Activated CD4-positive, alpha-beta T cell treated with anti-CD3 and anti-CD28 coated beads for 48 hours (primary cell): ENCODE measurements around the gene RBM19.
A peak's percentile ranks its signal among the peaks of the same experiment; 100 is the strongest.
"Not testable (repeated sequence)": the region's sequence is repeated elsewhere in the genome, so short reads cannot be mapped to it uniquely, and the experiment has no call there.

Experiments
- DNase-seq: peaks from one replicate; pipeline ENCODE4 v3.0.0-alpha.2; 2020

RBM19 gene

DNA sequence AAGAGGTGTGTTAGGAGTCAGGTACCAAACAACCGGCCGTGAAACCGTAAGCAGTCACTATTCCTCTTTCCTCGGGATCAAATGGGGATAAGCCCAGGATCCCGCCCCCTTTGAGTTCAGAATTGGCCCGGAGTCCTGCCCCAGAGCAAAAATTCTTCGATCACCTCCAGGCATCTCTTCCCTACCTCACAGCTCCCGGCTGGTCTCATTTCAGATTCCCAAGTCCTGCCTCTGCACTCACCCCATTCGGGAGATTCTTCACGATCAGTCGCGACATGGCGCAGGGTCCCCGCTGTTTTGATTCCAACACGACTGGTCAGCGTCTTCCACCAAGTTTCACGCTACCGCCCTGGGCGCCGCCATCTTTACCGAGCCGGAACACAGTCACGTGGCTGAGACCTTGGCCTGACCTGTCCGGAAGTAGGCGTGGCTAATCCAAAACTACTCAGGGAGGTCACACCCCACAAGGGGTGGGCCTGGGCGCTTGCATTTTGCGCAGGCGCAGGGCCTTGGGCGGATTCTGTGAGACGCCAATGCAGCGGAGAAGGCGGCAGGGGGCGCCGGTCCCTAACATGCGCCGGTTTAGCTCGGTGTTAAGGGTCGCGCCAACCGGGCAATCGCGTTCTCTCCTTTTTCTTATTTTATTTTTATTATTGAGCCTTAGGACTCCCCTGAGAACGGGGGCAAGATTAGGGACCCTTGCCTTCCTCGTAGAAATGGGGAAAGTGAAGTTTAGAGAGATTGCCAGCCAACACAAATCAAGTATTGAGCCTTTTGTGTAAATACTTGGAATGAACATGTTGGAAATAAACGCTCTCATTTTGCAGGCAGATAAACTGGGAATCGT is at the start of gene RBM19:
Gene RBM19 (minus strand): TSS at position 375 of the 847 bp plus-strand sequence. CDS start 98 bp downstream, at position 277.
- peak; percentile 98 for DNase-seq

DNA sequence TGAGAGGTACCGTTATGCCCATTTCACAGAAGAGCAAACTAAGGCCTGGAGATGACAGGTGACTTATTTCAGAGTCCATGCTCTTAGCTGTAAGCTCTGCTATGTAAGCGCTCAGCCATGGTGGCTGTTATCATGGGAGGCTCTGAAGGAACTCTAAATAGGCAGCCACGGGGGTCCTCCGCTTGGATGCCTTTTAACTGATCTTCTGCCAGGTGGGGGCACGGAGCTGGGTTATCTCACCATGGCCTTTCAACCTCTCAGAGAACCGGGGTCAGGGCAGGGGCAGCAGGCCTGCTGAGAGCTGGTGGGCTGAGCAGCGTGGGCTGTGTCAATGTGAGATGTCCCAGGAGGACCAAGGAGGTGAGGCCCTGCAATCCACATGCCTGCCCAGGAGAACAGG is 49.7 kb upstream of the RBM19 start:
- no peak for DNase-seq

DNA sequence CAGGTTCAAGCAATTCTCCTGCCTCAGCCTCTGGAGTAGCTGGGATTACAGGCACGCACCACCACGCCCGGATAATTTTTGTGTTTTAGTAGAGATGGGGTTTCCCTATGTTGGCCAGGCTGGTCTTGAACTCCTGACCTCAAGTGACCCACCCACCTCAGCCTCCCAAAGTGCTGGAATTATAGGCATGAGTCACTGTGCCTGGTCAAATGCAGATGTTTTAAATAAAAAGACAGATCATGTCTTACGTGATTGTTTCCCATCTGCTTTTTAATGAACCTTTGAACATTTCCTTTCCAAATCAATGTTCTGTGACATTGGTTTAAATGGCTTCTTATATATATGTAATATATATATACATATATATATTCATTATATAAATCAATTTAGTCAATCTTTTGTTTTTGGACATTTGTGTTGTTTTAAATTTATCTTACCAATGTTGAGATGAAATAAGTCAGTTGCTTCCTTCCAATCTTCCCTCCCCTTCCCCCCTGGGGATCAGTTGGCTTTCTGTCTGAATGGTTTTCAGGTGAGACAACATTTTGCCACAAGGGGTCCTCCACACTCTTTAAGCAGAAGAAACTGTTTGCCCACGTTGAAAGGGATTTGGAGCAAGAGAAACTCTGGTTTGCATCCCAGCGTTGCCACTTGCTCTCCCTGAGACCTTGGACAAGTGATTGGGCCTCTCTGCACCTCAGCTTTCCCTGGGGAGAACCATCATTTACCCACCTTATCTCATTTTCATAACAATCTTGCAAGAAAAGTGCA is 47.6 kb upstream of the RBM19 start:
- peak; percentile 2 for DNase-seq

- no peak for DNase-seq
These were observed 46.8 kb upstream of the RBM19 start for GRCh38 chr12:114012744-114013431.

- DNase-seq: no peak
These were observed 45.6 kb upstream of the RBM19 start for GRCh38 chr12:114011711-114012110.

DNA sequence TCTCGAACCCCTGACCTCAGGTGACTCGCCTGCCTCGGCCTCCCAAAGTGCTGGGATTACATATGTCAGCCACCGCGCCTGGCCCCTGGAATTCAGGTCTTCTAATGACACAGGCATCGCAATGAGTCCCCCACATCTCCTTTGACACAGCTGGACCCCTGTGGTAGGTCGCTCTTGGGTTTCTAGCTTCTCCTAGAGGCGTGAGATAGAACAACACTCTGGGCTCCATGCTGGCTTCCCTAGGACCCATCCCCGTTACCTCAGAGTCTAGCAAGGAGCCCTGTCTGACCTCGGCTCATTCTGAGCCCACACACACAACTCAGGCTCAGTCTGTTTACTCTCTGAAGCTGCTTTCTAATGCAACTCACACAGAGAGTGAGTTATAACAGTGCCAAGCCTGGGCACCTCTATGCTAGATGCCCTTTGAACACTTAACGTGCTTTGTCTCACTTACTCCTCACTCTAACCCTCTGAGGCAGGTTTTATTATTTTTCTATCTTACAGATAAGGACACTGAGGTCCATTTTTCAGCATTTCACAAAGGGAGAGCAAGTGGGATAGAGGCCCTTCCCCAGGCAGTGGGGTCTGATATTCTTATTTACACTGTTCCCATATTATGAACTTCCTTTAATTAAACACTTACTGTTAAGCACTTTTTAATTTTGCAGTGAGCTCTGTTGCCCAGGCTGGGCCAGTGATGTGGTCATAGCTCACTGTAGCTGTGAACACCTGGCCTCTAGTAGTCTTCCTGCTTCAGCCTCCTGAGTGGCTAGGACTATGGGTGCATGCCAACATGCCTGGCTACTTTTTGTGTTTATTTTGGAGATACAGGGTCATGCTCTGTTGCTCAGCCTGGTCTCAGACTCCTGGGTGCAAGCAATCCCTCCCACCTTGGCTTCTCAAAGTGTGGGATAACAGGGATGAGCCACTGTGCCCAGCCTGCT is 40.6 kb upstream of the RBM19 start:
- no peak for DNase-seq

DNA sequence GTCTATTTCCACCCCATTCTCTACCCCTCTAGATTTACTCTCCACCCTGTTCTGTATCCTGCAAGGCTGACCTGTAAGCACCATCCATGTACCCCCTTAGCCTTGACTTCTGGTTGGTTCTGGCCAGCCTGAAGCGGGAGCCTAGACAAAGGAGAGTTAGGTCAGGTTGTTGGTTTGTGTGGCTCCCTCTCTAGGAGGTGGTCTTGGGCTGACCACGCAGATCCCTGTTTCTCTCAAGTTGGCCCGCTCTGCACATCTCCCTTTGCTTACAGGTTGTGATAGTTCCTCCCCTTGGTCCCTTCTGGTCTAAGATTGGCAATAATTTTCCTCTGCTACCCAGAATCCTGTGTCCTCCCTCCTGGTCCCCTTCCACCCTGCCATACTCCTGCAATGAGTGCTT is 38.3 kb upstream of the RBM19 start:
- DNase-seq: no peak

DNA sequence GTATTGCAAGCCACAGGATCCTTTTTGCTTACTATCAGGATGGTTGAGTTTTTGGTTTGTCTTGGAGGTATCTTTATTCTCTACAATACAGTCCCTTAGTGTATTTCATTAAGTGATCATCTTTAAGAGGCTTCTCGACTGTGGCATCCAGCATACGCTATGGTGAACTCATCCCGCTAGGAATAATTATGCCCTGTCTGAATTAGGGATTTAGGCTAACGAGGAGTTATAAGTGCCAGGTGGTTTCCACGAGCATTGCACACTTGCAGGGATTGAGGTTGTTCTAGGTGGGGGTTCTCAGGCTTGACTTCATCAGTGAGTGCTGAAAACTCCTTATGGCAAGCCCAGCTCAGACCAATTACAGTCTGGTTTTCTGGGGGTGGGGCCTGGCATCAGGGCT is 37.2 kb upstream of the RBM19 start:
- no peak for DNase-seq

DNA sequence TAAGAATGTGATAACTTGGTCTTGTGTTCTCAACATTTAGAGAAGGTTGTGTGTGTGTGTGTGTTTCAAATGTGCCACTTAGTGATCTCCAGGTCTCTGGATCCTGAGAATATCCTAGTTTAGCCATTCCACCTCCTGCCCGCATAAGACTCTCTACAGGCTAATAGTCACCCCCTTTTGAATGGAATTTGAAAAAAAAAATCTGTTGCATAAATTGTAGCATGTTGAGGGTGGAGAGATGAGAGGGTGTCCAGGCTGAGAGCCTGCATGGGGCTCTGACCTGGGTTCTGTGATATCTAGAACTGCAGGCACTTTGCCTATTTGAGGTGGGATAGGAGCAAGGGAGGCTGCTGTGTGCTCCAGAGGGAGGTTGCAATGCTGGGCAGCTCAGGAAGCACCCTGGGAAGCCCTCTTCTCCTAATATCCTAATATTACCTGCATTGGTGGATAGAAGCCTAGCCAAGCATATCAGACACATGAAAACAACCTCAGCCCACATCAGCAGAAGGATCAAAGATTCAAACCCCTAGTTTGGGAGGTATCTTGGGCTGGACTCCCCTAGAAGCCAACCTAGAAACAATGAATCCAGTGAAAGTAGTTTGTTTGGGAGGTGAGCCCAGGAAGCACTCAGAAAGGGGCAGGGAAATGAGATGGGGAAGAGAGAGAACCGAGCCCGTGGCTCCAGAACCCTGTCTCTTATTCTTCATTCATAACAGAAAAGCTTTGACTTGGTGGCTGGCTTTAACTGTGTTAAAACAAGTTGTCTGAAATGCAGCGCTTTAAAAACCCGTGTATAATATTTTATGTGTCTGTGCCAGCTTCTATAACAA is 35.6 kb upstream of the RBM19 start:
- DNase-seq: no peak

DNA sequence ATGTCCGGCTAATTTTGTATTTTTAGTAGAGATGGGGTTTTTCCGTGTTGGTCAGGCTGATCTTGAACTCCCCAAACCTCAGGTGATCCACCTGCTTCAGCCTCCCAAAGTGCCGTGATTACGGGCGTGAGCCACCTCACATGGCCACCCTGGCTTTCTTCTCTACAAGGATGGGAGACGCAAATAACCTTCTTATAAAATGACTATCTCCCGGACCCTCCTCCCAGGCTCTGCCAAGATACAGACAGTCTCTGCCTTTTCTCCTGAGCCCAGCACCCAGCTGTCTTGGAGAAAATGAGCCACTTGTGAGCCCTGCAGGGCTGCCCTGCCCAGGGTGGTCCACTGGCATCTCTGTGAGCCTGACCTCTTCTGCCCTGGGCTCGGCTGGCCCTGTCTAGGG is 34.7 kb upstream of the RBM19 start:
- no peak for DNase-seq

DNA sequence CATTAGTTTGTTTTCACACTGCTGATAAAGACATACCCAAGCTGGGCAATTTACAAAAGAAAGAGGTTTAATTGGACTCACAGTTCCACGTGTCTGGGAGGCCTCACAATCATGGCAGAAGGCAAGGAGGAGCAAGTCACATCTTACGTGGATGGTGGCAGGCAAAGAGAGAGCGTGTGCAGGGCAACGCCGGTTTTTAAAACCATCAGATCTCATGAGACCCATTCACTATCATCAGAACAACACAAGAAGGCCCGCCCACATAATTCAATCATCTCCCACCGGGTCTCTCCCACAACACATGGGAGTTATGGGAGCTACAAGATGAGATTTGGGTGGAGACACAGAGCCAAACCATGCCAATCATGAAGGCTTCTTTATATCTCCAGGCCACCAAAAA is 34.1 kb upstream of the RBM19 start:
- not testable (repeated sequence) for DNase-seq

DNA sequence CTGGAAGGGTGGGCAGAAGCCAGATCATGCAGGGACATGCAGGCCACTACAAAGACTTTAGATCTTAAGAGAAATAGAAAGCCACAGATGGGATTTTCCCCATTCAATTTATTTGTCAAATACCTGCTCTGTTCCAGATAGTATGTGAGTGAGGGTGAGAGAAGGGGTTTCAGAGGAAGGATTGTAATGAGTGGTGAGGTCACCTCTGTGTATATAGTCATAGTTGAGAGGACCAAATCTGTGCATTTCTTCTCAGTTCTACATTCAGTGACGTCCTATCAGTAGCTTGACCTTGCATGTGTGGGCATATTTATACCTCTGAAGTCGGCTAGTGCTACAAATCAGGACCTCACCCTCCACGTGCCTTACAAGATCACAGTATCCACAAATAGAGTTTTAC is 31.2 kb upstream of the RBM19 start:
- DNase-seq: no peak

DNA sequence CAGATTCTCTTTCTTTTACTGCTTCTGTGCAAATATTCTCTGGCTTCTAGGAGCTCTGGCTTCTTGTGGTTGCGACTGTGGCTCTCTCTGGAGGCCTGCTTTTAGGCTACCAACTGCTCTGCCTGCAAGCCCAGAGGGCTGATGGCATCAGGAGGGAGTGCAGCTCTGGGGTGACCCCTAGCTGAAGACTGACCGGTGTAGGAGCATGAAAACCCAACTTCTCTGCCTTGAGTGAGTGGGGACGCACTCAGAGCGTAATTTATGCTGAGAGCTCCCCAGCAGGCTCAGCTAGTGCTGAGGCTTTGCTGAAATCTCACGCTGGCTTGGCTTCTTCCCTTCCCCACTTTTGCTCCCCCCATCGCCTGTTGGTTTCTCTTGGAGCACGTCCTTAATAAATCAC is 29.9 kb upstream of the RBM19 start:
- DNase-seq: no peak

DNA sequence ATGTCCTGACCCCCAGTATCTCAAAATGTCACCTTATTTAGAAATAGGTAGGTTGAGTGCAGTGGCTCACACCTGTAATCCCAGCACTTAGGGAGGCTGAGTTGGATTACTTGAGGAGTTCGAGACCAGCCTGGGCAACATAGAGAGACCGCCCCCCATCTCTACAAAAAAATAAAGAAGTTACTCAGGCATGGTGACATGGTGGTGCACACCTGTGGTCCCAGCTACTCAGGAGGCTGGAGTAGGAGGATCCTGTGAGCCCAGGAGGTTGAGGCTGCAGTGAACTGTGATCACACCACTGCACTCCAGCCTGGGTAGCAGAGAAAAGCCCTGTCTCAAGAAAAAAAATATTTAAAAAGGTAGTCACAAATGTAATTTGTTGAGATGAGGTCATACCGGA is 27.9 kb upstream of the RBM19 start:
- DNase-seq: no peak

DNA sequence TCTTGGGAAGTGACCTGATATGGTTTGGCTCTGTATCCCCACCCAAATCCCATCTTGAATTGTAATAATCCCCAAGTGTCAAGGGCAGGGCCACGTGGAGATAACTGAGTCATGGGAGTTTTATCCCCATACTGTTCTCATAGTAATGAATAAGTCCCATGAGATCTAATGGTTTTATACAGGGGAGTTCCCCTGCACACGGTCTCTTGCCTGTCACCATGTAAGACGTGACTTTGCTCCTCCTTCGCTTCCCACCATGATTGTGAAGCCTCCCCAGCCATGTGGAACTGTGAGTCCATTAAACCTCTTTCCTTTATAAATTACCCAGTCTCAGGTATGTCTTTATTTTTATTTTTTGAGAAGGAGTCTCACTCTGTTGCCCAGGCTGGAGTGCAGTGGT is 26.6 kb upstream of the RBM19 start:
- DNase-seq: not testable (repeated sequence)

DNA sequence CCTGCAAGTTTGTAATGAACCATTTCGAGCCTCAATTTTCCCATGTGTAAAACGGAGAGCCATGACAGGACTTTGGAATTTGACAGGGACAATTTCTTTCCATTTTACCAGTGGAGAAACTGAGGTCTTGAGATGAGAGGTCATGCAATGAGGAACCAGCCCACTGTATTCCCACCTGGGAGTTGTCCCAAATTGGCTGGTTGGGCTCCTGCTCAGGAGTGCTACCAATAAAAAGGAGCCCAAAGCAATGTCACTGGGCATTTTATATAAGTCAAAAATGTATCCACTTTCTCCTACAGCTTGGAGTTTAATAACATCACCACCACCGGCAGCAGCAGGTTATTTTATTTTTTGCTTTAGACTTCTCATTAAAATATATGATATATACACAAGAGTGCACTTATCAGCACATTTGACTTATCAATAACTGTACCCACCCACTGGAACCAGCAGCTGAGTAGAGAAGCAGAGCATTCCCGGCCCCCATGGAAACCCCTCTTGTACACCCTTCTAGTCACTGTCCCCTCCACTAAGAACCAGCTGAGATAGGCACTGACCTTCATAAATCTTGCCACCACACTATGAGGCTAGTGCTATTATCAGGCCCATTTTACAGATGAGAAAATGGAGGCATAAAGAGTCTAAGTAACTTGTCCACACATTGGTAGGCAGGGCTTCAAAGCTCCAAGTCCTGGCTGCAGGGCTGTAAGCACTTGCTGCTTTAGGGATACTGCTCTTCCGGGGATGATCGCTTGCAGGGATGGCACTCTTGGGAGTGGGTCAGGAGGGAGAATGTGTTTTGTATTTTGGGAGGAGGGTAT is 25.3 kb upstream of the RBM19 start:
- DNase-seq: no peak

DNA sequence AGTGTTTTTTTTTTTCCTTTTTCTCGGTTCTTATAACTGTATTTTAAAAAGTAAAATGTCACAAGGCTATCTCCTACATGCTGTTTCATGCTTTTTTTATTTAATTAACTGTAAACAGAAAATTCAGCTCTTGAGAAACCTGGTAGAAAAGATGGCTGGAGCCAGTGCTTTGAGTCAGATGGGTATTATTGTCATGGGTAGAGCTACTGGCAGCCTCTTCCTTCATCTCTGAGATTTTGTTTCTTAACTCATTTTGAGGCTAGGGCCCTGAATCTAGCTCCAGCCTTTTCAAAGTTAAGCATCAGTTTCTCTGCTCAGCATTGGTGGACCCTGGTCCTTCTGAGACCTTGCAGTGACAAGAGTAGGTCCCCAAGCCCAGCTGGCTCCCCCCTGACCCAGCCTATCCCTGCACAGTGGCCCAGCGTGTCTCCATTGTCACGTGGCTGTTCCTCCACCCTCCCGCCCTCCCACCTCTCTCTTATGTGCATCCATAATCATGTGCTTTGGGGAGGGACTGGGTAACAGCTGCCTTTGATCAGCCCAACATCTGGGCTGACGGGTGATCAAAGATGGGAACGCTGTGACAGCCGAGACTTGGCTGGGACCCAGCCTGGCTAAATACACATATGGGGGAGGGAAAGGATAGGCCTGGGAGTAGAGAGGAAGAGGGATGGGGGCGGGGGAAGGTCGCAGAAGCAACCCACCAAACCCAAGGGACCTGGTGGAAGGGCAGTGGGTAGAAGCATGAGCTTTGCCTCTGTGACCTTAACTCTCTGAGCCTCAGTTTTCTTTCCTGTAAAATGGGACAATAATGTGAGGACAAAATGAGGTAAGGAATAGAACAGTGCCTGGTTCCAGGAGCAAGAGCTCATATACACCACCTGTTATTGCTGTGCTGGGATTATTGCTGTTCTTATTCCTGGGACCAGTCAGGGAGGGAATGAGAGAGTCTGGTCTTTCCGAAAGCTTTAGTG is 24.4 kb upstream of the RBM19 start:
- DNase-seq: no peak

DNA sequence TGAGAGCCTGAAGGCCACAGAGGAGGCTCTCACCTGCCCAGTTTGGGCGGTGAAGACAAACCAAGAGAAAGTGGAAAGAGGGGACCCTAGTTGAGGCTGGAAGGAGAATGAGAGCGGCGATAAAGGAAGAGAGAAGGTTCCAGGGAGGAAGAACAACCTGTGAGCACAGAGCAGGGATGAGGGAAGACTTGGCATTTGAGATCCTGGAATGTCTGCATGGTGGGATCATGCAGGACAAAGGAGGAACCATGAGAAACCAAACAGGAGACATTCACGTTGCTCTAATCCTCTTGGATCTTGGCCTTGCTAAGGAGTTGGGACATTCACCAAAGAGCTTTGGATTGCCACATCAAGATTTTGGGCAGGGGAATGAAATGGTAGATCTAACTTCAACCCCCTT is 22.9 kb upstream of the RBM19 start:
- DNase-seq: no peak

- no peak for DNase-seq
These were observed 21.9 kb upstream of the RBM19 start for GRCh38 chr12:113988064-113988451.
